Left lobe of liver (tissue), 2 donors: ENCODE data around the gene GRID1. TPM values are rescaled to one million over a fixed set of nuclear protein-coding genes. Genes with fewer than 3 reads are reported as not detected.

ENCODE experiments used
- ATAC-seq: fragments of 200-7000 bp; cut with Tn5 transposase; one replicate; pipeline ENCODE4 v1.9.1; 2020; ENCODE audit warnings: mild to moderate bottlenecking, moderate library complexity
- DNase-seq: peaks from one replicate; pipeline ENCODE4 v3.0.0-alpha.2; 2020; ENCODE audit warnings: low spot score
- total RNA-seq: library from RNA; stranded (reverse); gene quantifications from one replicate; pipeline ENCODE4 v1.2.1, GENCODE V29; 2021
- donor health status: DM: no; HTN: no; CAD: no; lungs with moderate emphysema.
- donor health status: DM: no; HTN: yes; CAD: no.

GRID1 gene
- total RNA-seq, 1 donor from 2014 or later: 0.58 TPM

DNA sequence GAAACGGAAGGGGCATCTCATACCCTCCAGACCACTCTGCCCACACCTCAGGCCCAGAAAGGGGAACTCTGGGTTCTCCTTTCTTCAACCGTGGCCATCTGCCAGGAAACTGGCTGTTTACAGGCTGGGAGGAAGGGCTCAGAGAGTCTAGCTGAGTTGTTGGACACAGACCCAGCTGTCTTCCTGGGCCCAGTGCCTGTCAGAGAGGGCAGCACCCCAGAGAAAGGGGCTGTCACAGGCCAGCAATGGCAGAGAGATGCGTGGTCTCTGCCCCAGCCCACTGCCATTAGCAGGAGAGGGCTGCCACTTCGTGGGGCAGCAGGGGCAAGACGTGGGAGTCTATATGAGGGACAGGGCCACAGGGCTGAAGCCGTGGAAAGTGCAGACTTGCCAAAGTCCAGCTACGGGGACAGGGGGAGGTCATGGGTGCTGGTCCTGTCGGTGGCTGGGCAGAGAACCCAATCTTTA lies 11.0 kb downstream of the GRID1 start:
- DNase-seq (peak; percentile 55), ATAC-seq (peak; percentile 75)

DNA sequence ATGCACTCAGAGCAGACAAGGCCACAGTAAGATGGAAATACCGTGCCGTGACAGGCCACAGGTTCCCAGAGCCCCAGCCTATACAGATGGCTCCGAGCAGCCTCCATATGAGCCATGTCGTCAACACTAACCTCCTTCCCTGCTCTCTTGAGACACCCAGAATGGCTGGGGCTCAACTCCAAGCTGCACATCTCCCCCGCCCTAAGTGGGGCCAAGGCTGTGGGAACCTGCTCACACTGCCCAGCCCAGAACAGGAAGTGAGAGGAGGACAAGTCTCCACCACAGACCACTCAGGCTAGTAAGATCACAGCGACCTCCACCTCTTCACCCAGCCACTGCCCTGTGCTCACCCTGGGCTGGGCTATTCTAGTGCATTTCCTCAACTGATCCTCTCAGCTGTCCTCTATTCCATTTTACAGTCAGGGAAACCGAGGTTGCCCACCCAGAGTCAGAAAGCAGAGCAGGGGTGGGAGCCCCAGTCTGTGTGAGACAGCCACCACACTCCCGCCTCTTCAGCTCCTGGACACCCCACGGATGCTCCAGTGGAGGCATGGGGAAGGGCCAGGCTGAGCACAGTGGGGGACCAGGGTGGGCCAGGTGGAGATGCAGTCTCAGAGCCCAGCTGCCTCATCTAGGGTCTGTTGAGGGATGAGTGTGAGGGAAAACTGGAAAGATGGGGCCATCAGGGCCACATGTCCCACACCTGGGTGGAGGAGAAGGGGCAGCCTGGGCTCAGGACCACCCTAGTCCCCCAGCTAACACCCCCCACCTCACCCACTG lies 11.6 kb downstream of the GRID1 start:
- ATAC-seq (peak; percentile 7), DNase-seq (no peak)

DNA sequence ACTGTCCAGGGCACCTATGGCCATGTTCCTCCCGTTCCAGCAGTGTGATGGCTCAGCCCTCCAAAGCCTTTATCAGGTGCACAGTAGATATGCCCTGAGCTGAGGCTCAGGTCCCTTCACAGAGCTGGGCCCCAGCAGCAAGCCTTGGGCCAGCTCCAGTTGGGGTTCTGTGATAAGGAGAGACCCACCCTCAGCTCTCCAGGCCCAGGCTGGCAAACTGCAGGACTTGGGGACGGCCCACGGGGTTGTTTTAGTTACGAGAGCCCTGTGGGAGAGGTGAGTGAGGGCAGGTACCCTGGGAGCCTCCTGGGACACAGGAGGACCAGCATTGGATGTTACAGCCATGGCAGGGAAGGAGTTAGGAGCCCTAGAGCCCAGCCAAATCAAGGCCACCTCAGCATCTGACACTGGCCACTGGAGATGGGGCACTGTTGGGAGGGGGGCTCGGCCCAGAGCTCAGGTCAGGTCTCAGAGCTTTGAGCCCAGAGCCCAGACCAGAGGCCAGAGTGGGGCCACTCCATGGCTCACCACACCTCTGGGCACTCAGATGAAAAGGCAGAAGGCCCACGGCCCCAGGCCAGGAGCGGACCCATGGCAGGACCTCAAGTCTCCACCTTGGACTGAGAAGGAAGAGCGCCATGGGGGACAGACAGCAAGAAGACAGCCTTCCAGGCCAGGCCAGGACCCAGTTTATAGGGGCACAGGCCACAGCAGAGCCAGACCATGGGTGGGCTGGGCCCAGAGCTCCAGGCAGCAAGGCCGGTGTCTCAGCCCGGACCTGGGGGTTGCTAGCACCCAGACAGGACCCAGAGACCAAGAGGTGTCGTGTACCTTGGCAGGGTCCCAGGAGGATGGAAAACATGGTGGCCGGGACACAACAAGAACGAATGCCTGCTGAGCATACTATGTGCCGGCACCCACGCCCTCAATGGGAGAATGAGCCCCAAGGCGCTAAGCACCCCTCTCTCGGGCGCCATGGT lies 12.8 kb downstream of the GRID1 start:
- ATAC-seq: no peak
- no peak for DNase-seq

GRCh38 chr10:86350897-86351296 lies 15.7 kb downstream of the GRID1 start:
- ATAC-seq (no peak), DNase-seq (no peak)

DNA sequence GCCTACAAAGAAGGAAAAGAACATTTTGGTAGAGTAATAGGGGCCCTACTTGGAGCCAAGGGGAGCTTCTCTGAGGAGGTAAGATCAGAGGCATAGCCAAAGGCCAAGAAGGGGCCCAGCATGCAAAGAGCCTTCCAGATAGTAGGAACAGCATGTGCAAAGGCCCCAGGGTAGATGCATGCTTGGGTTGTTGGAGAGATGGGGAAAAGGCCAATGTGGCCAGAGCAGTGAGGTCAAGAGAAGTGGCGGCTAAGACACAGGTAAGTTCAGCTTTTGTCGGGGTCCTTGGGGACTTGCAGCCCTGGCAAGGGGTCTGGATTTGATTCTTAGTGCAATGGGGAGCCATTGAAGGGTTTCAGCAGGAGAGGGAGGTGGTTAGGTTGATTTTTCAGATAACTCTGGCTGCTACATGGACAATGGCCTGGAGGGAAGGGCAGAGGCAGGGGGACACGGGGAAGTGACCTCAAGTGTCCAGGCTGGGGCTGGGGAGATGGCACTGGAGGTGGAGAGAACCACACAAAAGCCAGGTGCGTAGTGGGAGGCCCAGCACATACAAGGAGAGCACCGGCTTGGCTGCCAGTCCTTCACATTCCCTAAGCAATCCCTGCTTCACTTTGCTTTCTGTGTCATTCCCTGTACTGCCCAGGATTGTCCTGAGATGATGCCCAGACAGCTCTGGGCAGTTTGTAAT lies 16.5 kb downstream of the GRID1 start:
- ATAC-seq (no peak), DNase-seq (no peak)

DNA sequence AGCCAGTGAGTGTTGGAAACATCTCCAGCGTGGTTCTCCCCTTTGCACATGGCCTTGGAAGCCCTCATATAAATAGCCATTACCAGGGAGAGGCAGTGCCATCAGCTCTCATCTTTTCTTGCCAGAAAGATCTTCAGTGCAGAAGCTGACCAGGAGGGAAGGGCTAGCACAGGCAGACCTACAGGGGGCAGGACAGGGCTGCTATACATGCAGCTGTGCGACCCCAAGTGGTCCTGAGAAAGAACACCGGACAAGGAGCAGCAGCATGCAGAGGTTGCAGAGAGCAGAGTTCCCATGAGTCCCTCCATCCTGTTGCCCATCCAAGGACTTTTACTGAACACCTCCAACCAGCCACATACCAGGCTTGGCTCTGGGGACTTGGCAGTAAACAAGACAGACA lies 17.1 kb downstream of the GRID1 start:
- ATAC-seq (no peak), DNase-seq (no peak)

- DNase-seq (no peak), ATAC-seq (no peak)
These were observed 18.0 kb downstream of the GRID1 start for GRCh38 chr10:86348321-86349210.

DNA sequence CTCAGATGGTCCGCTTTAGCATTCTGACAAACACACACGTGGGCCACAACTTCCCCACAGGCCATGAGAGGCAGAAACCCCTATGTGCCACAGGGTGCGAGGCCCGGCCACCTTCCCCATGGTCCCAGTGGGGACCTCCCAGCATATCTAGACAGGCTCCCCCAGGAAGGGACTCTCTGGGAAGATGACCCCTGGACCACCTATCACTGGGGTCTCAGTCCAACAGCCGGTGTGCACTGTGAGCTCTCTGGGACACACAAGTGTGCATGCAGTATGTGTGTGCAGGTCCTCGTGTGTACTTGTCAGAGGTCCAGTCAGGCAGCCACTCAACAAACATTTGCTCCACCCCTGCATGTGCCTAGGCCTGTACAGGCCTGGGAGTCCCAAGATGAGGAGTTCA lies 18.7 kb downstream of the GRID1 start:
- DNase-seq (no peak), ATAC-seq (no peak)

DNA sequence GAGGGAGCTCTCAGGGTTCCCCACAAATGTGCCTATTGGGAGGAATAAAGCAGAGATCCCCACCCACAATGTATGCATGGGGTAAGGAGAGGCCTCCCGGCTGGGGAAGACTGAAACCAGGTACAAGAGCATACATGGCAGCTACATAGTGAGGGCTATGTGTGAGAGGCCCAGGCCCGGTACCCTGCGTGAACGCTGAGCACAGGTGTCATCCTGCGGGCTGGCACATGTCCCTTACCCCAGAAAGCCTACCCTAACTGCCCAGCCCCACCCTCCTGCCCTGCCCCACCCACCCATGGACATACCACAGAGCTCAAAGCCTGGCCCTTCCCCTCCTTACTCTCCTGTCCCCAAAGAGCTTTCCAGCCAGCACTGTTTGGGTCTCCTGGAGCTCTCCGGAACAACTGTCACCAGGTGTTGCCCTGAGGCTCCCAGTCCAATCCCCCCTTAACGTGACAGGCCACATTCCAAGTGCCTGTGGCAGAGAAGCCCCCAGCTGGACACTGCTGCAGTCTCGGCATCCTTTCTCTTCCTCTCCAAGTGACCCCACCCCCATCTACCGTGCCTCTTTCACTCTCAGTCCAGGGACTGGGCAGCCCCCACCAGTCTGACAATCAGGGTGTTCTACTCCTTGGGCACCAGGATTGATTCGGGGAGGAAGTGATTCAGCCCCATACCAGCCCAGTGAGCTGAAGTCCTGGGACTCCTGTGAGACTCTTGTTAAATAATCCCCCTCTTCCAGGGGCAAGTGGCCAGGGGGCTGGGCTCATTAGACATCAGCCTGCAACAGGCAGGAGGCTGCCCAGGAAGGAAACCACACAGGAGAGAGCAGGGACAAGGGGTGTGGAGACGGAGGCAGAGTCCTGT lies 19.6 kb downstream of the GRID1 start:
- ATAC-seq: no peak
- no peak for DNase-seq

DNA sequence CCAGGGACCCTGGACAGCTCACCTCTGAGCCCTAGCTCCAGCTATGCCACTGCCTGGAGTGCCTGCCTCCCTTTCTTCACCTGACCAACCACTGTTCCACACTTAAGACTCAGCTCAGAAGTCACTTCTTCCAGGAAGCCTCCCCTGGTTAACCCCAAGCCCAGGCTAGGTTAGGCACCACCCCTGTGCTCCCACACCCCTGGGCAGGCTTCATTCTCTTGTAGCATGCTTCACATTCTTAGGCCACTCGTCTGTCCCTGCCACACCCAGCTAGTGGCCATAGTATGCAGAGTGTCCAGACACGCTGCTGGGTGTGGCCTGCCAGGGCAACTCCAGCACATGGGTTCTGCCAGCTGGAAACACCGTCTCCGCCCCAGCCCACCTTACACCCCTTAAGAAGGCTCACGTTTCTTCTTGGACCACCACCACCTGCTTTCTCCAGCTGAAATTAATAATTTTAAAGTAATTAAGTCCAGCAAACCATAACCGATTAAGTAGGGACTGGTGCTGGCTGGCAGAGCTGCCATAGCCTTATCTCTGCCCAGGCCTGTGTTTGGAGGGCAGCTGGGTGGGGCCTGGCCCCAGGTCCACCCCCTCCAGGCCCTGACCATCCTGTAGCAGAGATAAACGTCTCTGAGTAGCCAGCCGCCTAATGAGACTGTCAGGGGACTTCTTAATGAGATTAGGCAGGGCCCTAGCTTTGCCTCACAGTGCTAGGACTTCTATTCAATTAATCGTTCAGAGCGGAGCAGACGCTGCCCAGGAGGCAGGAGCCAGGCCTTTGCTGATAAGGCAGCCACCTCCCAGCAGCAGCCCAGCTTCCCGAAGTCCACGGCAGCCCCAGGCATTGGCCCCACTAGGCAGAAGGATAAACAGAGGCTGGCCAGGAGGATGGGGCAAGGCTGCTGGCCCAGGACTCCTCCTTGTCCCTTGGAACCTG lies 20.5 kb downstream of the GRID1 start:
- no peak for ATAC-seq
- no peak for DNase-seq

- no peak for DNase-seq
These were observed 21.2 kb downstream of the GRID1 start for GRCh38 chr10:86345296-86345858.

GRCh38 chr10:86344714-86345161 lies 21.9 kb downstream of the GRID1 start:
- peak; percentile 29 for ATAC-seq
- DNase-seq: no peak

More at GRCh38 chr10:86345296-86345858, 21.2 kb downstream of the GRID1 start:
- ATAC-seq: no peak

- no peak for ATAC-seq
- no peak for DNase-seq
These were observed 22.3 kb downstream of the GRID1 start for GRCh38 chr10:86344281-86344680.

GRCh38 chr10:86343761-86344160 lies 22.8 kb downstream of the GRID1 start:
- DNase-seq (no peak), ATAC-seq (no peak)

DNA sequence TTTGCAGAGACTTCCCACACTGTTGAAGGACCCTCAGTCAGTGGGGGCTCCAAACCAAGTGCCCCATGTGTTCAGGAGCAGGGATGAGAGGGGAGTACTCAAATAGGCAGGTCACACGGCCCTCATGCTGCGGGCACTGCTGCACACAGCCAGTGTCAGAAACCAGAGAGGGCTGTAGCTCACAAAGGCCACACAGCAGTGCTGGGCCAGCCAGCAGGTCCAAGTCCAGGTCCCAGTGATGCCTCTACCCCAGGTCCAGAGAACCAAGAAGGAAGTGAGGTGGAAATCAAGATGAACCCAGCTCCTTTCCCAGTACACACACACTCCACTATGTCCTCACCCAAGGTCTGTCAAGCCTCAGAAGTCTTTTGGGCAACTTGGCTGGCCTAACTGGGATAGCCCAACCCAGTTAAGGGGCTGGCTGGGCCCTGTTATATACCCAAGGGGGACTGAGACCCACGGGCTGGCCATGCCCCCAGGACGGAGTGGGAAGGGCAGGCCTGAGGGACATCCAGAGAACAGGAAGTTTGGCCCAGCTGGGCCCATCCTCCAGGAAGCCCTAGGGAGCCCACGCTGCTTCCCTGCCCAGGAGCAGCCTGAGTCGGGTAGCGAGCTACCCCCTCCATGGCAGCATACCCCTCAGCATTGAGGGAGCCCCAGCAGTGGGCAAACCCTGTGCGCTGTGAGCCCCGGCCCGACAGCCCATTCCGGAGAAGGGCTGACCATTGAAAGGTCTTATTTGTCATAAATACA lies 24.3 kb downstream of the GRID1 start:
- DNase-seq (no peak), ATAC-seq (no peak)

- ATAC-seq (no peak), DNase-seq (no peak)
These were observed 25.2 kb downstream of the GRID1 start for GRCh38 chr10:86341361-86341811.

- no peak for ATAC-seq
- no peak for DNase-seq
These were observed 25.7 kb downstream of the GRID1 start for GRCh38 chr10:86340991-86341260.
